BJ (cell line): ENCODE measurements around the gene KCNK13. TPM values are rescaled to one million over a fixed set of nuclear protein-coding genes. Genes with fewer than 3 reads are reported as not detected.
"Not testable (repeated sequence)": the region's sequence is repeated elsewhere in the genome, so short reads cannot be mapped to it uniquely, and the experiment has no call there.

Experiments
- CTCF ChIA-PET: fragments of 350-600 bp; formaldehyde crosslinking; extraction: SDS; loops from one replicate; lab custom pipeline; 2021; ENCODE audit warnings: antibody characterized with exemption, inconsistent platforms; lab: Yijun Ruan, JAX
- POLR2A ChIA-PET: fragments of 300-600 bp; sonication (Branson Sonifier 250); formaldehyde crosslinking; extraction: SDS; loops from one replicate; lab custom pipeline; 2021; ENCODE audit warnings: antibody characterized with exemption; lab: Charles Lee
- DNase-seq: peaks from one replicate; pipeline ENCODE4 v3.0.0-alpha.2; 2011; ENCODE audit warnings: low read depth
- H3K27me3 ChIP-seq: 2 replicates; pipeline ENCODE4 v1.6.0; 2011; ENCODE audit warnings: low read length; ENCODE audit not compliant: control insufficient read depth, insufficient read depth
- H3K36me3 ChIP-seq: 2 replicates; pipeline ENCODE4 v1.5.1; 2011; ENCODE audit warnings: low read length; ENCODE audit not compliant: control insufficient read depth, insufficient read depth
- H3K4me3 ChIP-seq: 2 replicates; pipeline ENCODE4 v1.5.1; 2011; ENCODE audit warnings: low read depth, mild to moderate bottlenecking, control low read depth, low read length
- CTCF ChIP-seq: IDR thresholded peaks from 2 replicates; pipeline ENCODE4 v1.5.1; 2011; ENCODE audit warnings: low read depth, mild to moderate bottlenecking, control low read depth, inconsistent platforms, low read length, moderate library complexity; ENCODE audit not compliant: insufficient read depth
- polyA plus RNA-seq: library from polyadenylated mRNA; depleted of rRNA; stranded (reverse); fragments of >200 nt; gene quantifications from 2 replicates; pipeline ENCODE4 v1.2.3, GENCODE V29; 2011

Gene KCNK13
- polyA plus RNA-seq, 1 experiment, result not detected

- Histone ChIP-seq H3K36me3 (no peaks in the 10 kb centered on the region), H3K4me3 (no peak overlapping the region), H3K27me3 (no peaks in the 10 kb centered on the region)
- no peak for TF ChIP-seq CTCF
- POLR2A ChIA-PET, result interaction anchor here (0.6 kb wide), 1 partner anchor 309 kb away, joined by 3 read pairs; the partner anchor contains the start of gene CALM1
- CTCF ChIA-PET, result no interaction called here
- no peak for DNase-seq
Measured at GRCh38 chr14:90087433-90087832, 25.6 kb downstream of the KCNK13 start.

GRCh38 chr14:90088176-90088575, 26.4 kb downstream of the KCNK13 start:
- ChIA-PET CTCF (interaction anchor here (0.9 kb wide), 1 partner anchor 115 kb away, joined by 4 read pairs; no protein-coding TSS in a partner anchor), POLR2A (no interaction called here)
- Histone ChIP-seq H3K27me3 (no peaks in the 10 kb centered on the region), H3K36me3 (no peaks in the 10 kb centered on the region), H3K4me3 (no peak overlapping the region)
- DNase-seq, result no peak
- no peak for TF ChIP-seq CTCF

- POLR2A ChIA-PET, DNase-seq, H3K4me3 ChIP-seq, H3K36me3 ChIP-seq, CTCF ChIA-PET, H3K27me3 ChIP-seq: not testable (repeated sequence)
Measured at GRCh38 chr14:90089486-90089885, 27.7 kb downstream of the KCNK13 start.

- DNase-seq, result no peak
- ChIA-PET POLR2A (no interaction called here), CTCF (interaction anchor here (0.6 to 1.1 kb wide), 2 partner anchors 10 to 861 kb away, joined by 3 read pairs; no protein-coding TSS in a partner anchor)
- TF ChIP-seq CTCF, result no peak
- H3K36me3 ChIP-seq, result no peaks in the 10 kb centered on the region
- H3K4me3 ChIP-seq, result no peak overlapping the region
- no peaks in the 10 kb centered on the region for H3K27me3 ChIP-seq
Measured at GRCh38 chr14:90091393-90091792, 29.6 kb downstream of the KCNK13 start.

- Histone ChIP-seq H3K4me3 (no peak overlapping the region), H3K36me3 (no peaks in the 10 kb centered on the region), H3K27me3 (no peaks in the 10 kb centered on the region)
- ChIA-PET CTCF (interaction anchor here (0.9 kb wide), 1 partner anchor 14 kb away, joined by 3 read pairs; no protein-coding TSS in a partner anchor), POLR2A (no interaction called here)
- TF ChIP-seq CTCF, result no peak
- no peak for DNase-seq
Measured at GRCh38 chr14:90093942-90094595, 32.3 kb downstream of the KCNK13 start.
